GM21529 (cell line): ENCODE results near the gene ACBD3.

ENCODE experiments used
- ATAC-seq: cut with Tn5 transposase; IDR thresholded peaks from one replicate; pipeline ENCODE4 v1.9.1; 2021; ENCODE audit not compliant: unreplicated experiment

Gene ACBD3

GRCh38 chr1:226135059-226135651, 51.4 kb downstream of the ACBD3 start:
- ATAC-seq: no peak

GRCh38 chr1:226134170-226135058, 52.1 kb downstream of the ACBD3 start:
- no peak for ATAC-seq

GRCh38 chr1:226133504-226134123, 52.9 kb downstream of the ACBD3 start:
- ATAC-seq: no peak

GRCh38 chr1:226132728-226133503, 53.6 kb downstream of the ACBD3 start:
- ATAC-seq: no peak

GRCh38 chr1:226131639-226132038, 54.9 kb downstream of the ACBD3 start:
- ATAC-seq: no peak

- no peak for ATAC-seq
Measured at GRCh38 chr1:226129230-226129629, 57.3 kb downstream of the ACBD3 start.

GRCh38 chr1:226128487-226129075, 58.0 kb downstream of the ACBD3 start:
- no peak for ATAC-seq

- no peak for ATAC-seq
Measured at GRCh38 chr1:226126824-226127569, 59.5 kb downstream of the ACBD3 start.

GRCh38 chr1:226125831-226126230, 60.7 kb downstream of the ACBD3 start:
- ATAC-seq: no peak

- ATAC-seq: peak; percentile 25
Measured at GRCh38 chr1:226125097-226125630, 61.4 kb downstream of the ACBD3 start.

GRCh38 chr1:226123591-226124471, 62.7 kb downstream of the ACBD3 start:
- no peak for ATAC-seq

- ATAC-seq: no peak
Measured at GRCh38 chr1:226123212-226123560, 63.4 kb downstream of the ACBD3 start.

- peak; percentile 55 for ATAC-seq
Measured at GRCh38 chr1:226121587-226122400, 64.7 kb downstream of the ACBD3 start.

- no peak for ATAC-seq
Measured at GRCh38 chr1:226121049-226121586, 65.4 kb downstream of the ACBD3 start.

GRCh38 chr1:226120398-226120797, 66.1 kb downstream of the ACBD3 start:
- ATAC-seq: no peak

GRCh38 chr1:226119169-226119568, 67.4 kb downstream of the ACBD3 start:
- ATAC-seq: no peak

- ATAC-seq: no peak
Measured at GRCh38 chr1:226118357-226118756, 68.2 kb downstream of the ACBD3 start.

GRCh38 chr1:226117330-226117729, 69.2 kb downstream of the ACBD3 start:
- no peak for ATAC-seq
